Measurements from ENCODE around the gene PRLHR. TPM values are rescaled to one million over a fixed set of nuclear protein-coding genes. Genes with fewer than 3 reads are reported as not detected.
"Not testable (repeated sequence)": the region's sequence is repeated elsewhere in the genome, so short reads cannot be mapped to it uniquely, and the experiment has no call there.

Gene PRLHR
- total RNA-seq, 1 donor, result not detected

GRCh38 chr10:118628397-118628796, 32.9 kb upstream of the PRLHR start:
- no peak for DNase-seq (ENCODE audit: low read depth)
- no peak overlapping the region for H3K4me3 ChIP-seq (ENCODE audit: low read depth, low read length)
- no peak for TF ChIP-seq CTCF (IDR thresholded peaks at IDR 0.05; ENCODE audit: insufficient read depth, low read length)

- no peak for DNase-seq (ENCODE audit: low read depth)
- no peak overlapping the region for H3K4me3 ChIP-seq (ENCODE audit: low read depth, low read length)
- TF ChIP-seq CTCF (IDR thresholded peaks at IDR 0.05; ENCODE audit: insufficient read depth, low read length), result no peak
Observed at GRCh38 chr10:118626953-118627352, 31.5 kb upstream of the PRLHR start.

GRCh38 chr10:118625504-118625903, 30.1 kb upstream of the PRLHR start:
- DNase-seq (ENCODE audit: low read depth), result no peak
- no peak overlapping the region for H3K4me3 ChIP-seq (ENCODE audit: low read depth, low read length)
- no peak for TF ChIP-seq CTCF (IDR thresholded peaks at IDR 0.05; ENCODE audit: insufficient read depth, low read length)

GRCh38 chr10:118624747-118625146, 29.3 kb upstream of the PRLHR start:
- no peak for TF ChIP-seq CTCF (IDR thresholded peaks at IDR 0.05; ENCODE audit: insufficient read depth, low read length)
- no peak overlapping the region for H3K4me3 ChIP-seq (ENCODE audit: low read depth, low read length)
- DNase-seq (ENCODE audit: low read depth), result no peak

GRCh38 chr10:118621304-118621942, 26.0 kb upstream of the PRLHR start:
- DNase-seq (ENCODE audit: low read depth), result no peak
- TF ChIP-seq CTCF (IDR thresholded peaks at IDR 0.05; ENCODE audit: insufficient read depth, low read length), result no peak
- no peak overlapping the region for H3K4me3 ChIP-seq (ENCODE audit: low read depth, low read length)

GRCh38 chr10:118613863-118614262, 18.4 kb upstream of the PRLHR start:
- H3K4me3 ChIP-seq (ENCODE audit: low read depth, low read length), result not testable (repeated sequence)

GRCh38 chr10:118610577-118610976, 15.1 kb upstream of the PRLHR start:
- TF ChIP-seq CTCF (IDR thresholded peaks at IDR 0.05; ENCODE audit: insufficient read depth, low read length), result no peak
- no peak overlapping the region for H3K4me3 ChIP-seq (ENCODE audit: low read depth, low read length)
- DNase-seq (ENCODE audit: low read depth), result no peak

More at GRCh38 chr10:118613863-118614262, 18.4 kb upstream of the PRLHR start:
- DNase-seq (ENCODE audit: low read depth), result not testable (repeated sequence)

Measured in fibroblast of the aortic adventitia (primary cell).